ENCODE measurements around the gene REPIN1. TPM values are rescaled to one million over a fixed set of nuclear protein-coding genes. Genes with fewer than 3 reads are reported as not detected.
A peak's percentile ranks its signal among the peaks of the same experiment; 100 is the strongest.

Gene REPIN1
- total RNA-seq, 2 donors from 2014 or later: 53.9 to 84.2 TPM

DNA sequence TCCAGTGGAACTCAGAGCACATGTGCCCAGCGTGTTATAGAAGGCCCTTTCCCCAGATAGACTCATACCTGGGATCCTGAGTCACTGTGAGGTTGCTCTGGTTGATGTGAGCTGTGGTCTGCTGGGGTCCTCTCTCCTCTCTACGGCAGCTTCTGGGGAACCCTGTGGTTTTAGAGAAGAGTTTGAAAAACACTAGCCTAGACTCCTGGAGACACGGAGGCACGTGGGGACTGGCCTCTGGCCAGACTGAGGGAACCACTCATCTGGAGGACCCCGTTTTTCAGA lies 20.9 kb downstream of the REPIN1 start:
- Mint-ChIP-seq H3K4me1 (ENCODE audit: low read depth in 2 of 2) (peaks cover 0 to 2% of the 10 kb centered on the region in 2 donors), H3K27me3 (no peaks in the 10 kb centered on the region), H3K27ac (no peak overlapping the region), H3K4me3 (no peak overlapping the region), H3K36me3 (no peaks in the 10 kb centered on the region), H3K9me3 (no peaks in the 10 kb centered on the region)
- peak; percentile 5 for DNase-seq (ENCODE audit: low spot score)
- no peak for ATAC-seq

DNA sequence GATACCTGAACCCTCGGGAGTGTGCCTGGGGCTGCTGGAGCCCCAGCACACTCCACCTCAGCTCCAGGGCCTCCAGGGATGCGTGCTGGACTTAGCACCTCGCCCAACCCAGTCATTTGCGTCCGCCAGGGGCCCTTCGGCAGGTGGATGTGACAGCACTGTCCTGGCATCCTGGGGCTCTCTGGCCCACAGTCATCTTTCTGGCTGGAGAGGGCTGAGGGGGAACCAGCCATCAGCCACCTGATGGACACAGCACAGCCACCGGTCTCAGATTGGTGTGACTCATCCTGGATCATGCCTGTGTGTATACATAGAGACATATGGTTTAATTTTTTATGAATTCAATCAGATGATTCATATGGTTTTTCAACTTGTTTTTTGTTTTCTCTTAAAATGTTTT lies 21.6 kb downstream of the REPIN1 start:
- Mint-ChIP-seq H3K27me3 (no peaks in the 10 kb centered on the region), H3K4me1 (ENCODE audit: low read depth in 2 of 2) (peaks cover 0 to 2% of the 10 kb centered on the region in 2 donors), H3K4me3 (no peak overlapping the region), H3K36me3 (no peaks in the 10 kb centered on the region), H3K9me3 (no peaks in the 10 kb centered on the region), H3K27ac (no peak overlapping the region)
- DNase-seq (ENCODE audit: low spot score) (peak; percentile 49), ATAC-seq (peak in 1 of 2 donors; percentile 17)

DNA sequence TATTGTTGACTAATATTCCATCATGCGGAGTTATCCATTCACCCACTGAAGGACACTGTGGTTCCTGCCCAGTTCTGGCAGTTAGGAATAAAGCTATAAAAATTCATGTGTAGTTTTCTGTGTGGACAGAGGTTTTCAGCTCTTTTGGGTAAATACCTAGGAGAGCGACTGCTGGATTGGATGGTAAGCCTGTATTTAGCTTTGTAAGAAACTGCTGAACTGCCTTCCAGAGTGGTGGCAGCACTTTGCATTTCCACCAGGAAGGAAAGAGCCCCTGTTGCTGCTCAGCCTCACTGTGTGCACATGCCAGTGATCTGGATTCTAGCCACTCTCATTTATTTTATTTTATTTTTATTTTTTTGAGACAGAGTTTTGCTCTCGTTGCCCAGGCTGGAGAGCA lies 24.7 kb downstream of the REPIN1 start:
- no peaks in the 10 kb centered on the region for H3K9me3 Mint-ChIP-seq
- DNase-seq (ENCODE audit: low spot score): no peak
- H3K4me3 Mint-ChIP-seq: no peak overlapping the region
- no peaks in the 10 kb centered on the region for H3K36me3 Mint-ChIP-seq
- ATAC-seq: no peak
- H3K27ac Mint-ChIP-seq: no peak overlapping the region
- H3K27me3 Mint-ChIP-seq: no peaks in the 10 kb centered on the region
- H3K4me1 Mint-ChIP-seq (ENCODE audit: low read depth in 2 of 2): peaks cover 0 to 2% of the 10 kb centered on the region in 2 donors

DNA sequence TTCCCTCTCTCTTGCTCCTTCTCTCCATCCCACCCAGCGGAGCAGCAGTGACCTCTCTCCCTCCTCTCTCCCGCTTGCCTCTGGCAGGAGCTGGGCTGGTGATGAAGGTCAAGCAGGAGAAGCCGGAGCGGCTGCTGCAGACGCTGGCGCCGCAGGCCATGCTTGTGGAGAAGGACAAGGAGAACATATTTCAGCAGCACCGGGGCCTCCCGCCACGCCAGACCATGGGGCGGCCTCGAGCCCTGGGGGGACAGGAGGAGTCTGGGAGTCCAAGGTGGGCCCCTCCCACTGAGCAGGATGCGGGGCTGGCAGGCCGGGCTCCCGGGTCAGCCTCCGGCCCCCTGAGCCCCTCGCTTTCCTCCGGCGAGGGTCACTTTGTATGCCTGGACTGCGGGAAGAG lies 27.8 kb downstream of the REPIN1 start:
- H3K27ac Mint-ChIP-seq: no peak overlapping the region
- no peaks in the 10 kb centered on the region for H3K27me3 Mint-ChIP-seq
- no peak overlapping the region for H3K4me3 Mint-ChIP-seq
- no peaks in the 10 kb centered on the region for H3K9me3 Mint-ChIP-seq
- ATAC-seq (no peak), DNase-seq (ENCODE audit: low spot score) (peak; percentile 47)
- no peaks in the 10 kb centered on the region for H3K36me3 Mint-ChIP-seq
- peaks cover 0 to 2% of the 10 kb centered on the region in 2 donors for H3K4me1 Mint-ChIP-seq (ENCODE audit: low read depth in 2 of 2)

DNA sequence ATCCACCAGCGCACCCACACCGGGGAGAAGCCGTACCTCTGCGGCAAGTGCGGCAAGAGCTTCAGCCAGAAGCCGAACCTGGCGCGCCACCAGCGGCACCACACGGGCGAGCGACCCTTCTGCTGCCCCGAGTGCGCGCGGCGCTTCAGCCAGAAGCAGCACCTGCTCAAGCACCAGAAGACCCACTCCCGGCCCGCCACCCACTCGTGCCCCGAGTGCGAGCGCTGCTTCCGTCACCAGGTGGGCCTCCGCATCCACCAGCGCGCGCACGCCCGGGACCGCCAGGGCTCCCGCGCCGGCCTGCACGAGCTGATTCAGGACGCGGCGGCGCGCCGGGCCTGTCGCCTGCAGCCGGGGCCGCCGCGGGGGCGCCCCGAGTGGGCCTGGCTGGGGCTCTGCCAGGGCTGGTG lies 28.2 kb downstream of the REPIN1 start:
- Mint-ChIP-seq H3K9me3 (no peaks in the 10 kb centered on the region), H3K27me3 (no peaks in the 10 kb centered on the region), H3K27ac (no peak overlapping the region), H3K36me3 (no peaks in the 10 kb centered on the region), H3K4me3 (no peak overlapping the region), H3K4me1 (ENCODE audit: low read depth in 2 of 2) (peaks cover 0 to 2% of the 10 kb centered on the region in 2 donors)
- peak; percentile 59 for DNase-seq (ENCODE audit: low spot score)
- no peak for ATAC-seq

DNA sequence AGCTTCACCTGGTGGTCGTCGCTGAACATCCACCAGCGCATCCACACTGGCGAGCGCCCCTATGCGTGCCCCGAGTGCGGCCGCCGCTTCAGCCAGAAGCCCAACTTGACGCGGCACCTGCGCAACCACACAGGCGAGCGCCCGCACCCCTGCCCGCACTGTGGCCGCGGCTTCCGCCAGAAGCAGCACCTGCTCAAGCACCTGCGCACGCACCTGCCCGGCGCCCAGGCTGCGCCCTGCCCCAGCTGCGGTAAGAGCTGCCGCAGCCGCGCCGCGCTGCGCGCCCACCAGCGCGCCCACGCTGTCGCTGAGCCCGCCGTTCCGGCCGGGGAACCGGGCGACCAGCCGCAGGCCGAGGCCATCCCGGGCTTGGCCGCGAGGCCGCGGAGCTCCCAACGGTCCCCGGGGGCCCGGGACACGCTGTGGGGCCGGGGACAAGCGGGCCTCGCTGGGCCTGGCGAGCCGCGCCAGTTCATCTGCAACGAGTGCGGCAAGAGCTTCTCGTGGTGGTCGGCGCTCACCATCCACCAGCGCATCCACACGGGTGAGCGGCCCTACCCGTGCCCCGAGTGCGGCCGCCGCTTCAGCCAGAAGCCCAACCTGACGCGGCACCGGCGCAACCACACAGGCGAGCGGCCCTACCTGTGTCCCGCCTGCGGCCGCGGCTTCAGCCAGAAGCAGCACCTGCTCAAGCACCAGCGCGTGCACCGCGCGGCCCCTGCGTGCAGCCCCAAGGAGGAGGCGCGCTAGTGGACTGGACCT lies 28.9 kb downstream of the REPIN1 start:
- peaks cover 0 to 2% of the 10 kb centered on the region in 2 donors for H3K4me1 Mint-ChIP-seq (ENCODE audit: low read depth in 2 of 2)
- no peaks in the 10 kb centered on the region for H3K36me3 Mint-ChIP-seq
- no peak overlapping the region for H3K27ac Mint-ChIP-seq
- H3K4me3 Mint-ChIP-seq: no peak overlapping the region
- no peaks in the 10 kb centered on the region for H3K27me3 Mint-ChIP-seq
- no peak for ATAC-seq
- H3K9me3 Mint-ChIP-seq: no peaks in the 10 kb centered on the region
- peak; percentile 59 for DNase-seq (ENCODE audit: low spot score)

DNA sequence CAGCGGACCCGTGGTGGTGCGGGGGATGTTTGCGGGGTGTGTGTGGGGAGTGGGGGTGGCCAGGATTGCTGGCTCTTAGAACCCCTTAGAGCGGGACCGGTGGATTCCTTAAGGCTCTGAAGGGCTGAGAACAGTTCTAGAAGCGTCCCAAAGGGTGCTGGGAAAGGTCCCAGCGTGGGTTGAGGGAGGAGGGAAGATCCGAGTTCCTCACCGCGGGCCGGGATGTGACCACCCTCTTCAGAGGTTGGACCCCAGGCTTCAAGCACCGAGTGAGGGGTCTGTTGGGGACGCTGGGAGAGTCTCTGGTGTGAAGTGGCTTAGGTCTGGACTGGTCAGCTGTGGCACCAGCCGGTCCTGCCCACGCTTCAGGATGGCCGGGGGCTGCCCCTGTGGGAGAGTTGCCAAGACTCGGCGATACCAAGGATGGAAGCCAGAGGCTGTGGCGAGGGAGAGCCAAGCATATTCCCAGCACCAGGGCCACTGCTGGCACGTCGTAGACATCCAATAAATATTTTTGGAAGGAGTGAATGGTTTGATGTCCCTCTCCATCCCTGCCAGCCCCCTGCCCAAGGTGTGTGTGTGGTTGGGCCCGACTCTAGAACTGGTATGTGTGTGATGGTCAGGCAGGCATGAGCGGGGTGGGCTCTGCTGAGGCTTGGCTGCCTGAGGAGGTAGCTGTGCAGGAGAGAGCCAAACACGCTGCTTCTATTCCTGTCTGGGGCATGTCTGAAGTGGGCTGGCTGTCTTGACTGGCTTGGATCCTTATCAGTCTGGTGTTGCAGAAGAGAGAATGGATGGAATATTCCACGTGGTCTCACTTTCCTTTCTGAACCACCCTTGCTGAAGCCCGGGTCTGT lies 29.7 kb downstream of the REPIN1 start:
- H3K9me3 Mint-ChIP-seq: no peaks in the 10 kb centered on the region
- H3K27me3 Mint-ChIP-seq: no peaks in the 10 kb centered on the region
- no peak overlapping the region for H3K27ac Mint-ChIP-seq
- H3K4me1 Mint-ChIP-seq (ENCODE audit: low read depth in 2 of 2): peaks cover 0 to 2% of the 10 kb centered on the region in 2 donors
- H3K4me3 Mint-ChIP-seq: no peak overlapping the region
- ATAC-seq: no peak
- DNase-seq (ENCODE audit: low spot score): peak; percentile 25
- no peaks in the 10 kb centered on the region for H3K36me3 Mint-ChIP-seq

DNA sequence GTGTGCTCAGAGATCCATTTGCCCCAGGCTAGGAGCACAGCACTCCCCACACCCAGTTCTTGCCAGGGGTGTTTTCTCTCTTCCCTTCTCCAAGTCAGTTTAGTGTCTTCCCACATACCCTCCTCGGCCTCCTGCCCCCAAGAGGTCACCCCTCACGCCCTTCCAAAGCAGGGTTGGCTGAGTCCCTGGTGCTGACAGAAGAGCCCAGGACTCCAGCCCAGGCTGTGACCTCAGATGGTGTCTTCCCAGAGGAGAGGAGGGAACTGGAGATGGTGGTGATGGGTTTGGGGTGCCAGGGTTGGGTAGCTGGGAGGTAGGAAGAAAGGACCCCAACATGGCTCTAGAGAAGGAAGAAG lies 30.3 kb downstream of the REPIN1 start:
- H3K36me3 Mint-ChIP-seq: no peaks in the 10 kb centered on the region
- ATAC-seq: no peak

DNA sequence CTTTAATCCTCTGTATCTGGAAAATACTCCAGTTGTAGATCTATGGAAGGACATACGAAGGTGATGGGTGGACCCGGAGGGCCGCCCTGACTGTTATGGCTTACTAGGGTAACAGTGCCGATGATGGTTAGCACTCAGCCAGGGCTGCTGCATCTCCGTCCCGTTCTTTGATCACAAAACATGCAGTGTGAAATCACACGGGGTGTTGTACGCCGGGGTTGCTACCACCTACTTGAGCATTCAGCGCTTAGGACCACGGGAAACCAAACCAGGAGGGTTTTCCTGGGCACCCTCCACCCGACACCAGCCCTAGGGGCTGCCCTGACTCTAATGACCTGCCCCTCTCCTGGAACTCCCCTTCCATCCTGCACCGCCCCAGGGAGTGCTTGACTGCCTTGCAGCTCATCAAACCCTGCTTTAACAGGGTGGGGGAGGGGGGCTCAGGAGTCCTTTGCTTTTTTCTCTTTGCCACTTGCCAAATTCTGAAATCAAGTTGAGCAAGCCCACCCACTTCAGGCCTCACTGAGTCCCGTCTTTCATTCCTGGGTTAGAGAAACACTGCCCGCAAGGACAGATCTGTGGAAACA lies 30.9 kb downstream of the REPIN1 start:
- Mint-ChIP-seq H3K4me1 (ENCODE audit: low read depth in 2 of 2) (peaks cover 5 to 6% of the 10 kb centered on the region in 2 donors), H3K4me3 (no peak overlapping the region), H3K27me3 (no peaks in the 10 kb centered on the region), H3K27ac (no peak overlapping the region), H3K9me3 (no peaks in the 10 kb centered on the region), H3K36me3 (no peaks in the 10 kb centered on the region)
- DNase-seq (ENCODE audit: low spot score) (peak; percentile 60), ATAC-seq (no peak)

More for the DNA sequence above, 30.3 kb downstream of the REPIN1 start:
- H3K27ac Mint-ChIP-seq: no peak overlapping the region
- H3K27me3 Mint-ChIP-seq: no peaks in the 10 kb centered on the region
- H3K9me3 Mint-ChIP-seq: no peaks in the 10 kb centered on the region
- H3K4me3 Mint-ChIP-seq: no peak overlapping the region
- peak; percentile 5 for DNase-seq (ENCODE audit: low spot score)
- H3K4me1 Mint-ChIP-seq (ENCODE audit: low read depth in 2 of 2): peaks cover under 1 to 2% of the 10 kb centered on the region in 2 donors

DNA sequence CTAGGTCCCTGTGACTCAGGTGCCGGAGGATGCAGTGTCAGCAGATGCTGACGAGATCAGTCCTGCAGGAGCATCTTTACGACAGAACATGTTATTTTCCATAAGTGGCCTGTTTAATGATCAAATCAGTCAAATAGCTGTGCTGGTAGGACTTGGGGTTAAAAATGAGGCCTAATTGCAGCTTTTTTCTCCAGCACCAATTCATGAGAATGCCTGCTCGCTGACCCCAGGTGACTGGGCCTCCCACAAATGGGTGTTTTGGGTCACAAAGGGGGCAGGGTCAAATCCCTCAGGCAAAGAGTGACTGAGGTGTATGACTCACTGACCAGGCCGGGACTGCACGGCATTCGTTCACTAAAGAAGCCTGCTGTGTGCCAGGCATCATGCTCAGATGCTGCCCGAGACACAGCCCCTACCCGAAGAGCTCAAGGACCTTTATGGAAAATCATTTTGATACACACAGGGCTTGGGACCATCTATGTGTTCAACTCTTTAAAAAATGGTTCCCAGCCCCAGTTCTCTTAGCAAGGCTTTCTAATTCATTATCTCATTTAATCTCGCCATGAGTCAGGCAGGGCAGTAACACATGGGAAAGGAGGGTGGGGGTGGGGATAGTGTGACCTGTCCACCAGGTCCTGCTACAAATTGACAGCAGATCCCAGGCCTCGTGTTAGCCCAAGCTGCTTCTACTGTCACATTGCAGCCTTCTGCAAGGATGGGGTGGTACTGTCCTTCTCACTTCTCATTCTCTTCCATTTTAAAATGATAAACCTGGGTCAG lies 31.6 kb downstream of the REPIN1 start:
- H3K4me3 Mint-ChIP-seq: no peak overlapping the region
- H3K4me1 Mint-ChIP-seq (ENCODE audit: low read depth in 2 of 2): peaks cover 7 to 9% of the 10 kb centered on the region in 2 donors
- DNase-seq (ENCODE audit: low spot score): no peak
- peak overlapping the region in 1 of 2 donors; percentile 45 for H3K27ac Mint-ChIP-seq
- no peaks in the 10 kb centered on the region for H3K9me3 Mint-ChIP-seq
- H3K27me3 Mint-ChIP-seq: no peaks in the 10 kb centered on the region
- ATAC-seq: no peak
- H3K36me3 Mint-ChIP-seq: no peaks in the 10 kb centered on the region

DNA sequence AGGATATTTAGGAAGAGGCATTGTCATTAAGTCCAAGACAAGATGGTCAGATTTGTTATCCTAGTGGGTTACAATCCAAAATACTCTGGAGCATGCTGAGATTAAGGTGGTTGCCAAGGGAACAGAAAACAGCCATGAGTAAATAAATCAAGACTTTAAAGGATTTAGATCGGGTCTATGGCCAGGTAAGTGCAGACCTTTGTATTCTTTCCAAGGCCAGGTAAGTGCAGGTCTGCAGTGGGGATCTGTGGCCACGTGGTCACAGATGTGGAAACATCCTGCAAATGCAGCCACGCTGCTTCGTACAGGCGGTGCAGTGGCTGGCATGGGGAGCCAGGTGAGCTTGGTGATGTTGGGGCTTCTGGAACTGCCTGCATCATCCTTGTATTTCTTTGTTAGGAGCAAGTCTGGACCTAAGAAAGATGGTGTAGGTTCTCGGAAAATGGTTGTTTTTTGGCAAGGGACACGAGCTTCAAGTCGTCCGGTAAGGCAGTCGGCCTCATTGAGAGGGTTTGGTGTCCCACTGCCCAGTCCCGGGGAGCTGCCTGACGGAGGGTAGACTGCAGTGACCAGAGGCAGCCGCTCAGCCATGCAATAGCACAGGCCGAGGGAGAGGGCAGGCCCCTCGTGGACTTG lies 32.3 kb downstream of the REPIN1 start:
- H3K4me1 Mint-ChIP-seq (ENCODE audit: low read depth in 2 of 2): peaks cover 11 to 14% of the 10 kb centered on the region in 2 donors
- no peak overlapping the region for H3K4me3 Mint-ChIP-seq
- DNase-seq (ENCODE audit: low spot score) (no peak), ATAC-seq (no peak)
- no peaks in the 10 kb centered on the region for H3K36me3 Mint-ChIP-seq
- peak overlapping the region in 1 of 2 donors; percentile 45 for H3K27ac Mint-ChIP-seq
- no peaks in the 10 kb centered on the region for H3K27me3 Mint-ChIP-seq
- H3K9me3 Mint-ChIP-seq: no peaks in the 10 kb centered on the region

DNA sequence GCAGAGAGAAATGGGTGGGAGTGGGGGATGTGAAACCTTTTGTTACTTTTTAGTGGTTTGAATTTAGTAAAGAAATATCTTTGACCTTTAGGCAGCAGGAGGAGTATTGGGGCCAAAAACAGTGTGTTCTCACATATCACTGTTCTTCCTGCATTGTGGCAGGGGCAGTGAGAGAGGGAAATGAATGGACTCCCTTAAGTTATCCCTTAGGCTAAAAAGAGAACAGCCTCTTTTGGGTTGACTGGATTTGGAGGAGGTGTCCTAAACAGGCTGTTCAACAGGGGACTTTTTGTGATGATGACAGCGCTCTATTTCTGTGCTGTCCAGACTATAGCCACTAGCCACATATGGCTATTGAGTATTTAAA lies 32.8 kb downstream of the REPIN1 start:
- Mint-ChIP-seq H3K27ac (no peak overlapping the region), H3K9me3 (no peaks in the 10 kb centered on the region), H3K27me3 (no peaks in the 10 kb centered on the region), H3K4me1 (ENCODE audit: low read depth in 2 of 2) (peaks cover 16 to 19% of the 10 kb centered on the region in 2 donors), H3K4me3 (no peak overlapping the region), H3K36me3 (no peaks in the 10 kb centered on the region)
- DNase-seq (ENCODE audit: low spot score): peak; percentile 41
- ATAC-seq: no peak

Measured in natural killer cell treated with Interleukin-12 subunit alpha and Interleukin-12 subunit beta and Interleukin-15 and Interleukin-18, amount 100 ng/mL, for 72 hours (primary cell).